Measurements from ENCODE around the gene RNF103. TPM values are rescaled to one million over a fixed set of nuclear protein-coding genes. Genes with fewer than 3 reads are reported as not detected.

RNF103 gene
- polyA plus RNA-seq, 2 of the 4 experiments (the other 2 are of a cell fraction) = 20.0 to 38.3 TPM

- Histone ChIP-seq H3K4me3 (no peak overlapping the region), H3K9me3 (peaks cover 19% of the 10 kb centered on the region; the same call in 2 of the 3 replicates), H3K4me1 (peaks cover 1% of the 10 kb centered on the region), H3K27ac (no peak overlapping the region), H3K4me2 (no peak overlapping the region)
- ATAC-seq (no peak), FAIRE-seq (no peak), DNase-seq (ENCODE audit: low read depth in 1 of 2, low spot score in 1 of 2) (no peak)
- CTCF ChIA-PET = no interaction called here
- WGBS (ENCODE audit: missing lambda C conversion rate) = 20% methylated on average over 1 of the region's 1 CpG
- no peak for TF ChIP-seq PBX3 (IDR thresholded peaks at IDR 0.05)
- TF ChIP-seq JUNB (IDR thresholded peaks at IDR 0.05) = no peak
- no peak for TF ChIP-seq MAFK (IDR thresholded peaks at IDR 0.05; ENCODE audit: partially characterized antibody)
- TF ChIP-seq HOXB13 (CRISPR knock-in tag; IDR thresholded peaks at IDR 0.05; ENCODE audit: low read depth) = no peak
- no peak for TF ChIP-seq RFX5 (IDR thresholded peaks at IDR 0.05)
- no peak for TF ChIP-seq POLR2A (IDR thresholded peaks at IDR 0.05; ENCODE audit: low read length)
- TF ChIP-seq HOXA7 (CRISPR knock-in tag; IDR thresholded peaks at IDR 0.05) = no peak
- TF ChIP-seq KDM1A (IDR thresholded peaks at IDR 0.05; ENCODE audit: low read depth) = no peak
- TF ChIP-seq CTCF (IDR thresholded peaks at IDR 0.05) = no peak
- TF ChIP-seq TP53 (CRISPR knock-in tag; IDR thresholded peaks at IDR 0.05) = no peak
- TF ChIP-seq HEYL (CRISPR knock-in tag; IDR thresholded peaks at IDR 0.05) = no peak
- no peak for TF ChIP-seq HDAC2 (IDR thresholded peaks at IDR 0.05)
- POLR2A ChIA-PET = no interaction called here
Observed at GRCh38 chr2:86638712-86639111, 15.0 kb upstream of the RNF103 start.

GRCh38 chr2:86636842-86637241, 13.2 kb upstream of the RNF103 start:
- FAIRE-seq = no peak
- POLR2A ChIA-PET = no interaction called here
- Histone ChIP-seq H3K27ac (no peak overlapping the region), H3K4me3 (no peak overlapping the region), H3K4me1 (peaks cover 20% of the 10 kb centered on the region), H3K4me2 (no peak overlapping the region), H3K9me3 (peaks cover 19% of the 10 kb centered on the region; the same call in 2 of the 3 replicates)
- CTCF ChIA-PET = no interaction called here
- TF ChIP-seq JUN (IDR thresholded peaks at IDR 0.05) = no peak
- no peak for DNase-seq (ENCODE audit: low read depth in 1 of 2, low spot score in 1 of 2)
- WGBS (ENCODE audit: missing lambda C conversion rate) = 89% methylated on average over 5 of the region's 5 CpGs
- ATAC-seq = no peak

- H3K27ac ChIP-seq = no peak overlapping the region
- WGBS (ENCODE audit: missing lambda C conversion rate) = 93% methylated on average over 6 of the region's 6 CpGs
- ATAC-seq (no peak), FAIRE-seq (no peak), DNase-seq (ENCODE audit: low read depth in 1 of 2, low spot score in 1 of 2) (no peak)
- TF ChIP-seq FOSB (CRISPR knock-in tag; IDR thresholded peaks at IDR 0.05) (no peak), CBX2 (IDR thresholded peaks at IDR 0.05; ENCODE audit: borderline replicate concordance, low read depth) (no peak), RNF2 (IDR thresholded peaks at IDR 0.05; ENCODE audit: borderline replicate concordance, low read depth) (no peak), SMC3 (IDR thresholded peaks at IDR 0.05) (no peak), BCL3 (IDR thresholded peaks at IDR 0.05) (no peak), BHLHE40 (IDR thresholded peaks at IDR 0.05; ENCODE audit: low read depth, low read length) (no peak), HOXA7 (CRISPR knock-in tag; IDR thresholded peaks at IDR 0.05) (no peak), RAD21 (conservative IDR thresholded peaks at IDR 0.05 in 1 of 2, IDR thresholded peaks at IDR 0.05 in 1 of 2) (no peak)
- ChIA-PET CTCF (interaction anchor here (1.4 to 1.6 kb wide), 2 partner anchors 44 to 238 kb away, joined by 3 to 5 read pairs; no protein-coding TSS in a partner anchor), POLR2A (no interaction called here)
- no peaks in the 10 kb centered on the region for H3K9me3 ChIP-seq
- H3K4me1 ChIP-seq = peaks cover 31% of the 10 kb centered on the region
- no peak overlapping the region for H3K4me2 ChIP-seq
- no peak overlapping the region for H3K4me3 ChIP-seq
Observed at GRCh38 chr2:86634352-86634751, 10.7 kb upstream of the RNF103 start.

All from A549 (cell line).